ENCODE results near the gene EGLN3.
"Not testable (repeated sequence)": the region's sequence is repeated elsewhere in the genome, so short reads cannot be mapped to it uniquely, and the experiment has no call there.

Gene EGLN3

GRCh38 chr14:33967138-33967537, 16.3 kb upstream of the EGLN3 start:
- Histone ChIP-seq H3K79me2 (ENCODE audit: insufficient read depth, low read length) (no peaks in the 10 kb centered on the region), H2AFZ (ENCODE audit: low read depth, low read length, severe bottlenecking) (no peak overlapping the region), H3K9ac (ENCODE audit: low read length) (no peak overlapping the region), H3K27ac (ENCODE audit: low read depth, low read length) (no peak overlapping the region), H3K4me3 (ENCODE audit: insufficient read depth, low read length, poor library complexity, severe bottlenecking) (no peak overlapping the region), H3K27me3 (ENCODE audit: low read length) (peaks cover 5% of the 10 kb centered on the region; the same call in 1 of the 2 replicates), H3K9me2 (replicated peaks; ENCODE audit: insufficient read depth, low read length) (no peaks in the 10 kb centered on the region), H3F3A (ENCODE audit: insufficient read depth) (no peaks in the 10 kb centered on the region), H3K4me2 (ENCODE audit: low read depth, low read length, poor library complexity, severe bottlenecking) (no peak overlapping the region), H3K36me3 (ENCODE audit: low read length) (no peaks in the 10 kb centered on the region), H3K9me3 (ENCODE audit: insufficient read depth, low read length) (no peaks in the 10 kb centered on the region), H4K20me1 (ENCODE audit: low read depth, low read length) (no peaks in the 10 kb centered on the region)
- no peak for TF ChIP-seq EZH2phosphoT487 (conservative IDR thresholded peaks at IDR 0.05; ENCODE audit: low read length)

- H3K9me2 ChIP-seq (replicated peaks; ENCODE audit: insufficient read depth, low read length) = no peaks in the 10 kb centered on the region
- no peaks in the 10 kb centered on the region for H4K20me1 ChIP-seq (ENCODE audit: low read depth, low read length)
- H2AFZ ChIP-seq (ENCODE audit: low read depth, low read length, severe bottlenecking) = no peak overlapping the region
- no peak overlapping the region for H3K4me3 ChIP-seq (ENCODE audit: insufficient read depth, low read length, poor library complexity, severe bottlenecking)
- no peaks in the 10 kb centered on the region for H3K9me3 ChIP-seq (ENCODE audit: insufficient read depth, low read length)
- TF ChIP-seq CTCF (IDR thresholded peaks at IDR 0.05; ENCODE audit: insufficient read depth, low read length, poor library complexity, severe bottlenecking) (no peak), EZH2phosphoT487 (conservative IDR thresholded peaks at IDR 0.05; ENCODE audit: low read length) (no peak)
- H3K36me3 ChIP-seq (ENCODE audit: low read length) = no peaks in the 10 kb centered on the region
- H3K9ac ChIP-seq (ENCODE audit: low read length) = no peak overlapping the region
- no peak overlapping the region for H3K4me2 ChIP-seq (ENCODE audit: low read depth, low read length, poor library complexity, severe bottlenecking)
- H3K27ac ChIP-seq (ENCODE audit: low read depth, low read length) = no peak overlapping the region
- no peaks in the 10 kb centered on the region for H3F3A ChIP-seq (ENCODE audit: insufficient read depth)
- no peaks in the 10 kb centered on the region for H3K79me2 ChIP-seq (ENCODE audit: insufficient read depth, low read length)
- H3K27me3 ChIP-seq (ENCODE audit: low read length) = peaks cover 5% of the 10 kb centered on the region; the same call in 1 of the 2 replicates
Observed at GRCh38 chr14:33966276-33966675, 15.4 kb upstream of the EGLN3 start.

- no peaks in the 10 kb centered on the region for H3K9me3 ChIP-seq (ENCODE audit: insufficient read depth, low read length)
- peaks cover 5% of the 10 kb centered on the region; the same call in 1 of the 2 replicates for H3K27me3 ChIP-seq (ENCODE audit: low read length)
- H3K9ac ChIP-seq (ENCODE audit: low read length) = no peak overlapping the region
- no peak overlapping the region for H3K4me3 ChIP-seq (ENCODE audit: insufficient read depth, low read length, poor library complexity, severe bottlenecking)
- no peak overlapping the region for H2AFZ ChIP-seq (ENCODE audit: low read depth, low read length, severe bottlenecking)
- no peak overlapping the region for H3K27ac ChIP-seq (ENCODE audit: low read depth, low read length)
- TF ChIP-seq EZH2phosphoT487 (conservative IDR thresholded peaks at IDR 0.05; ENCODE audit: low read length) = no peak
- no peak for TF ChIP-seq CTCF (IDR thresholded peaks at IDR 0.05; ENCODE audit: insufficient read depth, low read length, poor library complexity, severe bottlenecking)
- no peaks in the 10 kb centered on the region for H3F3A ChIP-seq (ENCODE audit: insufficient read depth)
- H3K36me3 ChIP-seq (ENCODE audit: low read length) = no peaks in the 10 kb centered on the region
- H4K20me1 ChIP-seq (ENCODE audit: low read depth, low read length) = no peaks in the 10 kb centered on the region
- no peaks in the 10 kb centered on the region for H3K9me2 ChIP-seq (replicated peaks; ENCODE audit: insufficient read depth, low read length)
- H3K79me2 ChIP-seq (ENCODE audit: insufficient read depth, low read length) = no peaks in the 10 kb centered on the region
- no peak overlapping the region for H3K4me2 ChIP-seq (ENCODE audit: low read depth, low read length, poor library complexity, severe bottlenecking)
Observed at GRCh38 chr14:33964599-33965317, 13.9 kb upstream of the EGLN3 start.

- H3F3A ChIP-seq (ENCODE audit: insufficient read depth) = no peaks in the 10 kb centered on the region
- no peak overlapping the region for H3K9ac ChIP-seq (ENCODE audit: low read length)
- no peak overlapping the region for H3K4me3 ChIP-seq (ENCODE audit: insufficient read depth, low read length, poor library complexity, severe bottlenecking)
- no peak overlapping the region for H3K27ac ChIP-seq (ENCODE audit: low read depth, low read length)
- H3K27me3 ChIP-seq (ENCODE audit: low read length) = 0 out of 2 replicates have a peak, but pooled peaks cover 2% of the 10 kb centered on the region
- H3K9me3 ChIP-seq (ENCODE audit: insufficient read depth, low read length) = no peaks in the 10 kb centered on the region
- no peak overlapping the region for H2AFZ ChIP-seq (ENCODE audit: low read depth, low read length, severe bottlenecking)
- H3K36me3 ChIP-seq (ENCODE audit: low read length) = no peaks in the 10 kb centered on the region
- no peak overlapping the region for H3K4me2 ChIP-seq (ENCODE audit: low read depth, low read length, poor library complexity, severe bottlenecking)
- H4K20me1 ChIP-seq (ENCODE audit: low read depth, low read length) = no peaks in the 10 kb centered on the region
- H3K9me2 ChIP-seq (replicated peaks; ENCODE audit: insufficient read depth, low read length) = no peaks in the 10 kb centered on the region
- no peaks in the 10 kb centered on the region for H3K79me2 ChIP-seq (ENCODE audit: insufficient read depth, low read length)
- no peak for TF ChIP-seq CTCF (IDR thresholded peaks at IDR 0.05; ENCODE audit: insufficient read depth, low read length, poor library complexity, severe bottlenecking)
Observed at GRCh38 chr14:33963892-33964291, 13.0 kb upstream of the EGLN3 start.

GRCh38 chr14:33962466-33962865, 11.6 kb upstream of the EGLN3 start:
- H4K20me1 ChIP-seq (ENCODE audit: low read depth, low read length); H3K4me3 ChIP-seq (ENCODE audit: insufficient read depth, low read length, poor library complexity, severe bottlenecking); H3K4me2 ChIP-seq (ENCODE audit: low read depth, low read length, poor library complexity, severe bottlenecking); H3K9me3 ChIP-seq (ENCODE audit: insufficient read depth, low read length); H3K27me3 ChIP-seq (ENCODE audit: low read length); H3K27ac ChIP-seq (ENCODE audit: low read depth, low read length); H2AFZ ChIP-seq (ENCODE audit: low read depth, low read length, severe bottlenecking); H3K36me3 ChIP-seq (ENCODE audit: low read length); H3K79me2 ChIP-seq (ENCODE audit: insufficient read depth, low read length); H3K9ac ChIP-seq (ENCODE audit: low read length); H3F3A ChIP-seq (ENCODE audit: insufficient read depth); H3K9me2 ChIP-seq (replicated peaks; ENCODE audit: insufficient read depth, low read length): not testable (repeated sequence)

Measured in SU-DHL-6 (cell line).